Forelimb muscle (tissue), 1 donor: ENCODE results near the gene SCAND1. TPM values are rescaled to one million over a fixed set of nuclear protein-coding genes. Genes with fewer than 3 reads are reported as not detected.

Source experiments
- DNase-seq: peaks from one replicate; pipeline ENCODE4 v3.0.0-alpha.2; 2013; ENCODE audit warnings: low read depth
- polyA plus RNA-seq: library from polyadenylated mRNA; unstranded; fragments of 120-200 nt; gene quantifications from one replicate; pipeline ENCODE4 v1.2.1, GENCODE V29; 2013; ENCODE audit not compliant: insufficient read length

The SCAND1 gene
- polyA plus RNA-seq, 1 donor: 24.4 TPM

- no peak for DNase-seq
These were observed 47.1 kb downstream of the SCAND1 start for GRCh38 chr20:35907017-35907701.

GRCh38 chr20:35904982-35905663 is 49.2 kb downstream of the SCAND1 start:
- no peak for DNase-seq

- no peak for DNase-seq
These were observed 50.5 kb downstream of the SCAND1 start for GRCh38 chr20:35903843-35904242.

Other genes with a start within 250 kb of the SCAND1 start
- gene RBM39, start 212.2 kb downstream of the SCAND1 start, polyA plus RNA-seq: 276 TPM
- gene PHF20, start 182.5 kb downstream of the SCAND1 start, polyA plus RNA-seq: 25.9 TPM
- 0.51 TPM for gene CNBD2, start 14.1 kb upstream of the SCAND1 start, polyA plus RNA-seq
- gene EPB41L1, start 200.2 kb upstream of the SCAND1 start, polyA plus RNA-seq: 23.0 TPM